Measurements from ENCODE around the gene NOP58.
A peak's percentile ranks its signal among the peaks of the same experiment; 100 is the strongest.

The NOP58 gene

DNA sequence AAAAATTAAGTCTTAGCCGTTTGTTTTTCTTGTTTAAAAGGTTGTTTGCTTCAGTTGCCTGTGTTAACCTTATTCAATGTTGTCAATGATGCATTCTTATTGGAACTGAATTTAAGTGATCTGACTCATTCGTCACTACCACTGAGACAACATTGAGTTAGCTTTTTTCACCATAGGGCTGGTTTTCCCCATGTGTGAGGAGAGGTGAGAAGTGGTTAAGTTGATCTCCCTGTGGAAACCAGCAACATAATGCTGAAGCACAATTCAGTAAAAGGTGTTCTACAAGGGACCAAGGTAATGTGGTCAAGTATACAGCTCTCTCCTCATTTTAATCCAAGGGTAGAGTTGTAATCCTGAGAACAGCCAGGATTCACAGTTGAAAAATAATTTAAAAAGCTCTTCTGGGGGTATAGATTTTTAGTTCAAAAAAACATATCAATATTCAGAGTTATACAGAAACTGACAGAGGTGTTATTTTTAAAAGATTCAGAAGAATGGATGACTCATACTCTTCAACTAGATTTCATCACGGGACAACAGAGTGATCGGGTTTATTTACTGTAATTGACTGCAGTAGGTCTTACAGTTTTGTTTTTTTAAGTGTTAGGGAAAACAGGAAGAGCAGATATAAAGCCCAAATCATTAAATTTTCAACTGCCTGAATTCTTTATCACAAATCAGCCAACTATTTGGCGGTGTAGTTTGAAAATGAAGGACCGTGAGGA lies 12.6 kb downstream of the NOP58 start (continued):
- no peak for TF ChIP-seq ZNF157 (tag by site-specific recombination; IDR thresholded peaks at IDR 0.05)

DNA sequence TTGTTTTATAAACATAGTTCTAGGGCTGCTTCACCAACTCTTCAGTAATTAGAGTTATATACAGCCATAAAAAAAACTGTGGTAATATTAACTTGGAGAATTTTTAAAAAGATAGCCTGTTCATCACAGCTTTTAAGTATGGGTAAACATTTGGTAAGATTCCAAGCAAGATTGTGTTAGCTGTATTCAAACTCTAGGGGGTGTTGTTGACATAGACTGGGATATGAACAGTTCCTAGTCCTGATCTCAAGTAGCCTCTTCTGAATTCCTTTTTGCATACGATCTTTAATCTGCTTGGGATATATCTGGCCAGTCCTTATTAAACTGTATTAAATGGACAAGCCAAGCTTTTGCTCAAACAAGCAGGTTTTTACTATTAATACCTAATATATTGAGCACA lies 13.4 kb downstream of the NOP58 start:
- peaks cover 15% of the 10 kb centered on the region for H3K4me1 ChIP-seq (ENCODE audit: control insufficient read depth, insufficient read depth, low read length)
- H3K4me3 ChIP-seq (ENCODE audit: low read depth, low read length): no peak overlapping the region
- ChIA-PET POLR2A (no interaction called here), CTCF (interaction anchor here (0.6 to 3.0 kb wide), 11 partner anchors 9 to 1209 kb away, joined by 3 to 21 read pairs (median 4); no protein-coding TSS in a partner anchor)
- H3K9me3 ChIP-seq (ENCODE audit: control insufficient read depth, insufficient read depth, low read depth, low read length): no peaks in the 10 kb centered on the region
- 0 out of 2 replicates have a peak overlapping the region, but pooled peaks have one; percentile 64 for H3K27ac ChIP-seq (ENCODE audit: extremely low read depth, low read depth, low read length)
- peaks cover 64 to 80% of the 10 kb centered on the region in 2 experiments for H3K36me3 ChIP-seq (ENCODE audit: control insufficient read depth in 2 of 2, insufficient read depth in 1 of 2, low read length in 2 of 2)
- no peak for TF ChIP-seq GLIS1 (tag by site-specific recombination; IDR thresholded peaks at IDR 0.05)
- no peak for TF ChIP-seq ZNF146 (tag by site-specific recombination; IDR thresholded peaks at IDR 0.05)
- no peak for TF ChIP-seq EGR2 (tag by site-specific recombination; IDR thresholded peaks at IDR 0.05; ENCODE audit: low read depth)
- TF ChIP-seq, protein P1, sequence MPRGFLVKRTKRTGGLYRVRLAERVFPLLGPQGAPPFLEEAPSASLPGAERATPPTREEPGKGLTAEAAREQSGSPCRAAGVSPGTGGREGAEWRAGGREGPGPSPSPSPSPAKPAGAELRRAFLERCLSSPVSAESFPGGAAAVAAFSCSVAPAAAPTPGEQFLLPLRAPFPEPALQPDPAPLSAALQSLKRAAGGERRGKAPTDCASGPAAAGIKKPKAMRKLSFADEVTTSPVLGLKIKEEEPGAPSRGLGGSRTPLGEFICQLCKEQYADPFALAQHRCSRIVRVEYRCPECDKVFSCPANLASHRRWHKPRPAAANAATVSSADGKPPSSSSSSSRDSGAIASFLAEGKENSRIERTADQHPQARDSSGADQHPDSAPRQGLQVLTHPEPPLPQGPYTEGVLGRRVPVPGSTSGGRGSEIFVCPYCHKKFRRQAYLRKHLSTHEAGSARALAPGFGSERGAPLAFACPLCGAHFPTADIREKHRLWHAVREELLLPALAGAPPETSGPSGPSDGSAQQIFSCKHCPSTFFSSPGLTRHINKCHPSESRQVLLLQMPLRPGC (tag by site-specific recombination; IDR thresholded peaks at IDR 0.05): no peak
- TF ChIP-seq ZNF654 (tag by site-specific recombination; IDR thresholded peaks at IDR 0.05; ENCODE audit: low read depth): peak; percentile 45
- TF ChIP-seq, protein P2, sequence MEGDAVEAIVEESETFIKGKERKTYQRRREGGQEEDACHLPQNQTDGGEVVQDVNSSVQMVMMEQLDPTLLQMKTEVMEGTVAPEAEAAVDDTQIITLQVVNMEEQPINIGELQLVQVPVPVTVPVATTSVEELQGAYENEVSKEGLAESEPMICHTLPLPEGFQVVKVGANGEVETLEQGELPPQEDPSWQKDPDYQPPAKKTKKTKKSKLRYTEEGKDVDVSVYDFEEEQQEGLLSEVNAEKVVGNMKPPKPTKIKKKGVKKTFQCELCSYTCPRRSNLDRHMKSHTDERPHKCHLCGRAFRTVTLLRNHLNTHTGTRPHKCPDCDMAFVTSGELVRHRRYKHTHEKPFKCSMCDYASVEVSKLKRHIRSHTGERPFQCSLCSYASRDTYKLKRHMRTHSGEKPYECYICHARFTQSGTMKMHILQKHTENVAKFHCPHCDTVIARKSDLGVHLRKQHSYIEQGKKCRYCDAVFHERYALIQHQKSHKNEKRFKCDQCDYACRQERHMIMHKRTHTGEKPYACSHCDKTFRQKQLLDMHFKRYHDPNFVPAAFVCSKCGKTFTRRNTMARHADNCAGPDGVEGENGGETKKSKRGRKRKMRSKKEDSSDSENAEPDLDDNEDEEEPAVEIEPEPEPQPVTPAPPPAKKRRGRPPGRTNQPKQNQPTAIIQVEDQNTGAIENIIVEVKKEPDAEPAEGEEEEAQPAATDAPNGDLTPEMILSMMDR (tag by site-specific recombination; IDR thresholded peaks at IDR 0.05): peak; percentile 49; the same call in 1 of the 2 replicates
- no peak for TF ChIP-seq ZNF596 (tag by site-specific recombination; IDR thresholded peaks at IDR 0.05)
- TF ChIP-seq ZNF629 (tag by site-specific recombination; IDR thresholded peaks at IDR 0.05): no peak
- no peak for TF ChIP-seq ZNF292 (tag by site-specific recombination; IDR thresholded peaks at IDR 0.05; ENCODE audit: borderline replicate concordance, low read depth)
- TF ChIP-seq, protein P3, sequence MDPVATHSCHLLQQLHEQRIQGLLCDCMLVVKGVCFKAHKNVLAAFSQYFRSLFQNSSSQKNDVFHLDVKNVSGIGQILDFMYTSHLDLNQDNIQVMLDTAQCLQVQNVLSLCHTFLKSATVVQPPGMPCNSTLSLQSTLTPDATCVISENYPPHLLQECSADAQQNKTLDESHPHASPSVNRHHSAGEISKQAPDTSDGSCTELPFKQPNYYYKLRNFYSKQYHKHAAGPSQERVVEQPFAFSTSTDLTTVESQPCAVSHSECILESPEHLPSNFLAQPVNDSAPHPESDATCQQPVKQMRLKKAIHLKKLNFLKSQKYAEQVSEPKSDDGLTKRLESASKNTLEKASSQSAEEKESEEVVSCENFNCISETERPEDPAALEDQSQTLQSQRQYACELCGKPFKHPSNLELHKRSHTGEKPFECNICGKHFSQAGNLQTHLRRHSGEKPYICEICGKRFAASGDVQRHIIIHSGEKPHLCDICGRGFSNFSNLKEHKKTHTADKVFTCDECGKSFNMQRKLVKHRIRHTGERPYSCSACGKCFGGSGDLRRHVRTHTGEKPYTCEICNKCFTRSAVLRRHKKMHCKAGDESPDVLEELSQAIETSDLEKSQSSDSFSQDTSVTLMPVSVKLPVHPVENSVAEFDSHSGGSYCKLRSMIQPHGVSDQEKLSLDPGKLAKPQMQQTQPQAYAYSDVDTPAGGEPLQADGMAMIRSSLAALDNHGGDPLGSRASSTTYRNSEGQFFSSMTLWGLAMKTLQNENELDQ (tag by site-specific recombination; IDR thresholded peaks at IDR 0.05; ENCODE audit: low read depth): no peak
- TF ChIP-seq, protein P4, sequence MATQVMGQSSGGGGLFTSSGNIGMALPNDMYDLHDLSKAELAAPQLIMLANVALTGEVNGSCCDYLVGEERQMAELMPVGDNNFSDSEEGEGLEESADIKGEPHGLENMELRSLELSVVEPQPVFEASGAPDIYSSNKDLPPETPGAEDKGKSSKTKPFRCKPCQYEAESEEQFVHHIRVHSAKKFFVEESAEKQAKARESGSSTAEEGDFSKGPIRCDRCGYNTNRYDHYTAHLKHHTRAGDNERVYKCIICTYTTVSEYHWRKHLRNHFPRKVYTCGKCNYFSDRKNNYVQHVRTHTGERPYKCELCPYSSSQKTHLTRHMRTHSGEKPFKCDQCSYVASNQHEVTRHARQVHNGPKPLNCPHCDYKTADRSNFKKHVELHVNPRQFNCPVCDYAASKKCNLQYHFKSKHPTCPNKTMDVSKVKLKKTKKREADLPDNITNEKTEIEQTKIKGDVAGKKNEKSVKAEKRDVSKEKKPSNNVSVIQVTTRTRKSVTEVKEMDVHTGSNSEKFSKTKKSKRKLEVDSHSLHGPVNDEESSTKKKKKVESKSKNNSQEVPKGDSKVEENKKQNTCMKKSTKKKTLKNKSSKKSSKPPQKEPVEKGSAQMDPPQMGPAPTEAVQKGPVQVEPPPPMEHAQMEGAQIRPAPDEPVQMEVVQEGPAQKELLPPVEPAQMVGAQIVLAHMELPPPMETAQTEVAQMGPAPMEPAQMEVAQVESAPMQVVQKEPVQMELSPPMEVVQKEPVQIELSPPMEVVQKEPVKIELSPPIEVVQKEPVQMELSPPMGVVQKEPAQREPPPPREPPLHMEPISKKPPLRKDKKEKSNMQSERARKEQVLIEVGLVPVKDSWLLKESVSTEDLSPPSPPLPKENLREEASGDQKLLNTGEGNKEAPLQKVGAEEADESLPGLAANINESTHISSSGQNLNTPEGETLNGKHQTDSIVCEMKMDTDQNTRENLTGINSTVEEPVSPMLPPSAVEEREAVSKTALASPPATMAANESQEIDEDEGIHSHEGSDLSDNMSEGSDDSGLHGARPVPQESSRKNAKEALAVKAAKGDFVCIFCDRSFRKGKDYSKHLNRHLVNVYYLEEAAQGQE (tag by site-specific recombination; IDR thresholded peaks at IDR 0.05): peak; percentile 50
- TF ChIP-seq ZNF311 (tag by site-specific recombination; IDR thresholded peaks at IDR 0.05; ENCODE audit: borderline replicate concordance): no peak
- TF ChIP-seq, protein P5, sequence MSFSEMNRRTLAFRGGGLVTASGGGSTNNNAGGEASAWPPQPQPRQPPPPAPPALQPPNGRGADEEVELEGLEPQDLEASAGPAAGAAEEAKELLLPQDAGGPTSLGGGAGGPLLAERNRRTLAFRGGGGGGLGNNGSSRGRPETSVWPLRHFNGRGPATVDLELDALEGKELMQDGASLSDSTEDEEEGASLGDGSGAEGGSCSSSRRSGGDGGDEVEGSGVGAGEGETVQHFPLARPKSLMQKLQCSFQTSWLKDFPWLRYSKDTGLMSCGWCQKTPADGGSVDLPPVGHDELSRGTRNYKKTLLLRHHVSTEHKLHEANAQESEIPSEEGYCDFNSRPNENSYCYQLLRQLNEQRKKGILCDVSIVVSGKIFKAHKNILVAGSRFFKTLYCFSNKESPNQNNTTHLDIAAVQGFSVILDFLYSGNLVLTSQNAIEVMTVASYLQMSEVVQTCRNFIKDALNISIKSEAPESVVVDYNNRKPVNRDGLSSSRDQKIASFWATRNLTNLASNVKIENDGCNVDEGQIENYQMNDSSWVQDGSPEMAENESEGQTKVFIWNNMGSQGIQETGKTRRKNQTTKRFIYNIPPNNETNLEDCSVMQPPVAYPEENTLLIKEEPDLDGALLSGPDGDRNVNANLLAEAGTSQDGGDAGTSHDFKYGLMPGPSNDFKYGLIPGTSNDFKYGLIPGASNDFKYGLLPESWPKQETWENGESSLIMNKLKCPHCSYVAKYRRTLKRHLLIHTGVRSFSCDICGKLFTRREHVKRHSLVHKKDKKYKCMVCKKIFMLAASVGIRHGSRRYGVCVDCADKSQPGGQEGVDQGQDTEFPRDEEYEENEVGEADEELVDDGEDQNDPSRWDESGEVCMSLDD (tag by site-specific recombination; IDR thresholded peaks at IDR 0.05): no peak
- no peak for TF ChIP-seq ZNF433 (tag by site-specific recombination; IDR thresholded peaks at IDR 0.05; ENCODE audit: low read depth)
- TF ChIP-seq ZNF707 (tag by site-specific recombination; IDR thresholded peaks at IDR 0.05): no peak
- no peak for TF ChIP-seq ZBTB48 (tag by site-specific recombination; IDR thresholded peaks at IDR 0.05)
- TF ChIP-seq ZNF521 (tag by site-specific recombination; IDR thresholded peaks at IDR 0.05): no peak
- TF ChIP-seq WT1 (tag by site-specific recombination; IDR thresholded peaks at IDR 0.05): no peak

Data from HEK293 (cell line).